GM19238 (cell line): ENCODE measurements around the gene CDC73.
"Not testable (repeated sequence)": the region's sequence is repeated elsewhere in the genome, so short reads cannot be mapped to it uniquely, and the experiment has no call there.

Experiments used
- DNase-seq: peaks from one replicate; pipeline ENCODE4 v3.0.0; 2011; ENCODE audit warnings: low spot score; ENCODE audit not compliant: insufficient read length

Gene CDC73

DNA sequence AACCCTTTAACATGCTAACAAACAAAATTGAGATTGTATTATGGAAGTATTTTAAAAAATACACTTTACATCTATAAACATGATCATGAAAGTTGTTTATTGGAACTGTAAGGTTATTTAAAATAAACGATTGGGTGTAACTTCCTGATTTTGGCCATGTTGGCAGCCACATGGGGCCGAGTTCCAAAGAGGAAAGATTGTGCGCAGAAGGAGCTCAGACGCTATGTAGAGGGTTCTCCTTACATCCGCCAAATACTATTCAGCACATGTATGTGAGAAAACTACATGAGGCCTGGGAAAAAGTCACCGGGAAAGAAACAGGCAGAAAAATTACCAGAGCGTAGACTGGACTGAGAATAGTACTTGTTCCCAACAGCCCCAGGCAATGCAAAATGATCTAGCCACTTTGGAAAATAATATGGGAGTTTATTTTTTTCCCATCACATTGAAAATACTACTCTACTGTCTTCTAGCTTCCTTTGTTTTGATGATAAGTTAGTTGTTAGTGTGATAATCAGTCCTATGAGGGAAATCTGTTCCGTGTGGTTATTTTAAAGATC is 100.3 kb downstream of the CDC73 start:
- no peak for DNase-seq

DNA sequence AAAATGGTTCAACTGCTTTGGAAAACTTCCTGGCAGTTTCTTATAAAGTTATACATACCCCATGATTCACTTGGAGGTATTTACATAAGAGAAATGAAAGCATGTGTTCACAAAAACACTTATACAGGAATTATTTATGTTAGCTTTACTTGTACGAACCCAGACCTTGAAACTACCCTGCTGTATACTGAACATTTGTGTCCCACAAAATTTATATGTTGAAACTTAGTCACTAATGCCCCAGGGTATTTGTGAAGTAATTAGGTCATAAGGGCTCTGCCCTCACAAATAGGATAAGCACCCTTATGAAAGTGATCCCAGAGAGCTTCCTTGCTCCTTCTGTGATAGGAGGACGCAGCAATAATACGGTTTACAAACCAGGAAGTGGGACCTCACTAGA is 107.3 kb downstream of the CDC73 start:
- no peak for DNase-seq

DNA sequence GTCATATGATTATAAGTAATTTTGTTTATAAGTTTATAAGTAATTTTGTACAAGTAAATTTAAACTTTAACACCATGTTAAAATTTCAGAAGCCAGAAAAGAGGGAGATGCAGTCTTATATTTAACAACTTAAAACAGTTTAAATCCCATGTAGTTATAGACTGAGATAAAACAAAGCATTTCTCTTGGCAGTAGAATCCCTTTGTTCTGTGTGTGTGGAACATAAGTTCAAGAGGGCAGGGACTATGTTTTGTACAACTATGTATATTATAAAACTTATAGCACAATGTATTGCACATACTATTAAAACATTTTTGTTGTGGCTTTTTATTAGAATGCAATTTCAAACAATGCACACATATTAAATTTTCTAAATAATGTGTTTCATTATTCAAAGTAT is 109.3 kb downstream of the CDC73 start:
- DNase-seq = not testable (repeated sequence)

DNA sequence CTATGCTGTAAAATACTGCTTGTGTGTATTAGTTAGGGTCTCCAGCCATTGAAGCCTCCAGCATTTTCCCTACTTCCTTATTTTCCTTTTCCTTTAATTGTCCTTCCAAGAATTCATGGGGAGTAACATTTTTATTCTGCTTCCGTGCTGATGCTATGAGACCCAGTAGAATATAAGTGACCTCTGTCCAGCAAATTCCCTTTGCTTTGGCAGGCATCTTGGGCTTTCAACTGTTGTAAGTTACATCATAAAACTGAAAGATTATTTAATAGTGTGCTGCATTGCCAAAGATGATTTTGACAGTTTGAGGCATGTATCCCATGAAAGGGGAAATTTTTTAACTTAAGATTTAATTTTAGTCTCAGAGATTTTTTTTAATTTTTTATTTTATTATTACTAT is 112.7 kb downstream of the CDC73 start:
- no peak for DNase-seq

DNA sequence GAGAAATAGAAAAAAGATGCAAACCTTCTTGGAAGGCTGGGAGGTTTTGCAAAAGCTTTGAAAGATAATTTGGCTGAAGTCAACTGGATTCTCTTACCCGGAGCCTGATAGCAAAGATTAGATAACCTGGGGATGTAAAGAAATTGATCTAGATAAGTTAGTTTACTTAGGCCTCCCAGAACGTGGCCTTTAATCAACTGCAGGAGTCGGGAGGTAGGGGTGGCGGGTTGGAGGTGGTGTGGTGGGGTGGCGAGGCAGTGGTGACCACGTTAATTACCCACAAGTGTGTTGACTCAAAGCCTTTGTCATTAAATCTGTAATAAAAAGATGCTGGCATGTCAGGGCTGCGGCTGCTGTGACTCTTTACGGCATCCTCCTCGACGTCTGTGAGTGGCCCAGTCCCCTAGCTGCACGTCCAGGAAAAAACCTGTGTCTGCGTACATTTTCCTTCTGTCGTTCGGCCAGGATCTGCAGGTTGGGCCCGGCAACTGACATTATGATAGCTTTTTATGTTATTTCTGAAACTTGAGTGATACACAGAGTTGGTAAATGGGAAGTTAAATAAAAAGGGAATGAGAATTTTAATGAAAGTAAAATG is 115.6 kb downstream of the CDC73 start:
- DNase-seq = no peak

DNA sequence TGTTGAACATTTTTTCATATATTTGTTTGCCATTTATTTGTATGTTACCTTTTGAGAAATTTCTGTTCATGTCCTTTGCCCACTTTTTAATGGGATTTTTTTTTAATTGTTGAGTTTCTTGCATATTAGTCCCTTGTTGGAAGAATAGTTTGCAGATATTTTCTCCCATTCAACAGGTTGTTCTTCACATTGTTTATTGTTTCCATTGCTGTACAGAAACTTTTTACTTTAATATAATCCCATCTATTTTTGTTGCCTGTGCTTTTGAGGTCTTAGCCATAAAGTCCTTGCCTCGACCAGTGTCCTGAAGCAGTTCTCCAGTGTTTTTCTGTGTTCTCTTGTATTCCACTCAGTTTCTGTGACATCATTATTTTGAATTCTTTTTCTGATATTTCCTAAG is 118.8 kb downstream of the CDC73 start:
- no peak for DNase-seq

DNA sequence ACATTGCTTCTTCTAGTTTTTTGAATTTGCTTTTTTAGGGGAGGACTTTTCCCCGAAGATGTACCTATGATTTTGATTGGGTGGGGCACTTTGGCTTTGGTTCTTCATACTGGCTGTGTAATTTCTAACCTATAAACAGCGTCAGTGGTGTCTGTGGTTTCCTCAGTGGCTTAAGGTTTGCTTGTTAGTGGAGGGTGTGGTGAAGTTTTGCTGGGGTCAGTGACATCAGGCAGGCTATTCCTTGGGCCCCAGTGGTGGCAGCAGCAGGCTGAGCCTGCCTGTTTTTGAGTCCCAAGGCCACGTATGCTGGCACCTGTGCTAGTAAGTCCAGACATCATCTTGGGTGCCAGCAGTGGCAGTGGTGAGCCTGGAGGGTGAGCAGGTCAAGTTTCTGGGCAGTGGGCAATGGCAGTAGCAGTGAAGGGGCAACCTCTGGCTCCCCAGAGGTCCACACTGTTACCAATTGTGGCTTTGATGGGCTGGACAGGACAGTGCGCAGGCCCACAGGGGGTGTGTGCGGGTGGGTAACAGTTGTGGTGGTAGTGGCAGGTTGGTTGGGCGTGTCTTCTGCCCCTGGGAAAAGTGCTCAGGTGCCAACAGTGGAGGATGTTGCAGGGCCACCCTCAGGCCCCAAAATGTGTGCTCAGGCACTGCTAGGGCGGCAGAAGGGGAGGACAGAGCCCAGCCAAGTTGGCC is 119.4 kb downstream of the CDC73 start:
- no peak for DNase-seq

DNA sequence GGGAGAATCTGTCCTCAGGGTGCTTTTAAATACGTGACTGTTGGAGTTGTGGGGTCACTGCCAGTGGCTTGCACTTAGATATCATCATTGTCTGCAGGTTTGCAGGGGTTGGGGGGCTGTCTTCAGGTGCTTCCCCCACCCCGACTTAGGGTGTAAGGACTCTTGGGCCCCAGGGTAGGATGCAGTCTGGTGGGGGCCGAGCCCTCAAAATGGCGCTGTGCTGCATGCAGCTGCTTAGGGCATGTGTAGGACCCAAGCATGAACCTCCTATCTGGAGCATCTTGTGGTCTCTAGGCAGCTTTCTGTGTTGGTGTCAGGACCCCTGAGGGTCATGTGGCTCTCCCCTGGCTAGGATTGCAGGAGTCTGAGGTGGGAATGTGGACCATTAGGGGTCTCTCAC is 120.2 kb downstream of the CDC73 start:
- DNase-seq = no peak

DNA sequence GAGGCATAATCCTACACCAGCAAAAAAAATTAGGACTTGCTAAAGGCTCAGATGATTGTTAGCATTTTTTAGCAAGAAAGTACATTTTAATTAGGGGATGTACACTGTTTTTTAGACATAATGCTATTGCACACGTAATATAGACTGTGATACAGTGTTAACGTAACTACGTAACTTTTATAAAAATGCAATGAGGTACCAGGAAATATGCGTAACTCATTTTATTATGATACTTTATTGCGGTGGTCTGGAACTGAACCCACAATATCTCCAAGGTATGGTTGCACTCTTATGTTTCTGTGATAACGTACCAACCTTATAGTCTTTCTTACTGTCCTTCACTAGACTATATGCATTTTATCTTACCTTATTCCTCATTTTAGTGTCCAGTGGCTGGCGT is 127.4 kb downstream of the CDC73 start:
- DNase-seq = no peak

DNA sequence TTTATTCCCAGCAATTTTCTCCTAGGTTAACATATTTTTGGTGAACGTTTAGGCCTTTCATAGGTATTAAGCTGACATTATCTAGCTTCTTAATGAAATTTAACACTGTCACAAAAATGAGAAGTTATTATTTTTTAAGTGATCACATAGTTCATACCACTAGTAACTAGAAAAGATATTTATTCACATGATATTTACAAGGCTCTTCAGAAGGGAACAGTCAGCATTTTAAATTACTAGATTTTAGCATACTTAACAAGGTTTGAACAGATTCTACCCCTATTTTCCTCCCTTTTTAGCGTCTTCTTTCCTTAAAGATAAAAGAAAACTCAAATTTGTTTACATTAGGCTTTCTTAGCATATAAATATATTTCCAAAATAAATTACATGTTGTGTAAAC is 130.1 kb downstream of the CDC73 start:
- DNase-seq = no peak

DNA sequence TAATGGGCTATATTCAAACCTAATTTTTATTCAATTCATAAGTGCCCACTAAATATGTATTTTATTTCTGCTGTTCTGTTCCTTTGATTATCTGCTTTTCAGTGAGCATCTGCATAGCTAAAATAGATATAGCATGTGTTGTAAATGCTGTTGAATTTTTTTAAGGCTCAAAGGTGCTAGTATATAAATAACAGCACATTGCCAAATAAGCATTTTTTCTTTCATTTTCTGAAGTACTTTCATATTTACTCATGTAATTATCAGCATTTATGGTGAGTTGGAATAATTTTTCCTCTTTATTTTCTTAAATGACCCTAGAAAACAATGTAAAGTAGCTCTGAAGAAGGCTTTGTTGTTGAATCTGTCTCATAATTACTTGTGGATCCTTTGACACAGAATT is 134.2 kb downstream of the CDC73 start:
- DNase-seq = no peak

DNA sequence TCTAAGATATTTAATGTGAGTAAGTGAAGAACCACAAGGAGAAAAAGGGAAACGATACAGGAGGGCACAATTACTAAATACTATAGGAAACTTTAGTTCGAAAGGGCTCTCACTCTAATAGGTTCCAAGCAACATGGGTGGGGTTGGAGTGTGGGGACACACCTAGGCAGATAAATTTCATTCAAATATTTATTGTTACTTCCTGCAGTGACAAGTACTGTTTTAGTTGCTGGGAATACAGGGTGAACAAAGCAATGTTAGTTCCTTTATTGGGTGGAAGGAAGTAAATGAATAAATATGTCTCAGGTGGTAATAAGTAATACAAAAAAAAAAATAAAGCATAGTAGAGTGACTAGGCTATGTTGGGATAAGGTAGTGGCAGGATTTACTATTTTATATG is 137.8 kb downstream of the CDC73 start:
- DNase-seq = no peak

DNA sequence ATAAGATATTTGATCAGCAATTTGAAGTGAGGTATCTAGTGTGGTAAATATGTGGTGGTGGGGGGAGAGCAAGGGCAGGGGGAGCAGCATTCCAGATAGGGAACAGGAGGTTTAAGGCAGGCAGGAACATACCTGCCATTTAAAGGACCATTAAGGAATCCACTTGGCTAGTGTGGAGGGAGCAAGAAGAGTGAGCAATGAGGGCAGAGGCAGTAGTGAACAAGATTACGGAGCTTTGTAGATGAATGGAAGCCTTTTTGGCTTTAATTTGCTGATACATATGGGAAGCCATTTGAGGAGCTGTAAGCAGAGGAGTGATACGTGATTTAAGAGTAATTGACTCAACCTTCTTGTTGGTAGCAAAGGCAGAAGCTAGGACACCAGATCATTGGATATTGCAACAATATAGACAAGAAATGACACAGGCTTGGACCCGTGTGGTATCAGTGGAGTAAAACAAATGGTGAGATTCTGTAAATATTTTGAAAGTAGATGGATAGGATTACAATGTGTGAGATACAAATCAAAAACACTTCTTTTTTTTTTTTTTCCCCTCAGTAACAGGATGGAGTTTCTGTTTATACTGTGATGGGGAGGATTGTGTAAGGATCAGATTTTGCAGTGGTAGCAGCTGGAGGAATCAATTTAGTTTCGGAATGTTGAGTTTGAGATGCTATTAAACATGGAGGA is 138.4 kb downstream of the CDC73 start:
- no peak for DNase-seq

DNA sequence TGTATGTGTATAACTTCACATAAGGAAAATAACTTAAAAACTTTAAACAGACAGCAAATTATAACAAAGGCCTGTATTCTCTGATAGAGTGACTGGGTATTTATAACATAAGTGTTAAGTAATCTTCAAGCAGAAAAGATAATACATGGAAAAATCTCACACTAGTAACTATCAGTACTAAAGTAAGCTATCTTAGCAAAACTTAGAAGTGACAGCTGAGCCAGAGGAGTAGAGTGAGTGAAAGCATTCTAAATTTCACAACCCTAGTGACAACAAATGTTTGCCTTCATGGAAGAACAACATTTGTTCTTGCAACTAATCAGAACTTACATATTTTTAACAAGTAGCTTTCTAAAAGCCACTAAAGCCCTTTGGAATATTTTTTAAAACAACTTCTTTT is 139.1 kb downstream of the CDC73 start:
- no peak for DNase-seq

DNA sequence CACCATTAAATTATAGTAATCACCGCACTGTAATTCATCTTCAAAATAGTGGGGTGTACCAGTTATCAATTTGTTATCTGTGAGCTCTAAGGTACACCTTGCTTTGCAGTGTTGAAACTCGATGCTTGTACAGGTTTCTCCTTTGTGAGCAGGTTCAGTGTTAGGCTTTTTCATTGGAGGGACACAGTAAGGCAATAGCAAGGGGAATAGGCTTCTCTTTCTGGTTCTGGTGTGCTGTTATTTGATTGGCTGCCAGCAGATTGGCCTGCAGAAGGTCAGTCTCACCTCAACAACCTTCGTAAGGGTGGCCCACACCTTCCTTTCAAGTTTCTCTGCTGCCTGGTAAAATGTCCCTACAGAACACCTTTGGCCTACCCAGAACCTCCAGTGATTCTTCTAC is 140.8 kb downstream of the CDC73 start:
- no peak for DNase-seq

DNA sequence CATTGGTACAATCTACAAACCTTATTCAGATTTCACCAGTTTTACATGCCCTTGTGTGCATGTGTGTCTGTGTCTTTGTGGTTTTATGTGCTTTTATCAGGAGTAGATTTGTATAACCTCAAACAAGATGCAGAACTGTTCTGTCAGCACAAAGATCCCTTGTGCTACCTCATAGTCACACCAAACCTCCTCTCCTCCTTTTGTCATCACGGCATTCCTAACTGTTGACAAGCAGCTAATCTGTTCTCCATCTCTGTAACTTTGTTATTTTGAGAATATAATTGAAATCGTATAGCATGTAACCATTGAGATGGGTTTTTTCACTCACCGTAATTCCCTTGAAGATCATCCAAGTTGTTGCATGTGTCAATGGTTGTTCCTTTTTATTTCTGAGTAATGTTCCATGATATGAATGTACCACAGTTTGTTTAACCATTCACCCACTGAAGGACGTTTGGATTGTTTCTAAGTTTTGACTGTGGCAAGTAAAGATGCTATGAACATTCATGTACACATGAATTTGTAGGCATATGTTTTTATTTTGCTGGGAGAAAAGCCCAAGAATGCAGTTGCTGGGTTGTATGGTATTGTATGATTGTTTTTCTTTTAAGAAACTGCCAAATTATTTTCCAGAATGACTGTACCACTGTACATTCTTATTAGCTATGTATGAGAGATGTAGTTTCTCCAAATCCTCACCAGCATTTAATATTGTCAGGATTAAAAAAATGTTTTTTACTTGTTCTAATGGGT is 142.7 kb downstream of the CDC73 start:
- no peak for DNase-seq

DNA sequence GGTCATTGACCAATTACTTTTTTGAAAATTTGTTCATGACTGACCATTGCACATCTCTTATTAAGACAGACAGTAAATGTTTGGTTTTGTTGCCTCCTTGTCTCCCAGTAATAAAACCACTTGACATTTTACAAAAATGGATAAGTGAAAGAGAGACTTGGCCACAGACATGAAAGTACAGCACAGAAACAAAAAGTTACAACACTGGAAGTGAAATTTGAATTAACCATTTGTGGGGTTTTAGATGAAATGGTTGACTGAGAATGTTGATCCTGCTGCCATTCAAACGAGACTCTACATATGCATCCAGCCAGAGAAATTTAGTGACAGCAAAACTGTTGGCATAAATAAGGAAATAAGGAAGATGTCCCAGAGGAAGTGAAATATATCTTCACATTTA is 143.9 kb downstream of the CDC73 start:
- no peak for DNase-seq

DNA sequence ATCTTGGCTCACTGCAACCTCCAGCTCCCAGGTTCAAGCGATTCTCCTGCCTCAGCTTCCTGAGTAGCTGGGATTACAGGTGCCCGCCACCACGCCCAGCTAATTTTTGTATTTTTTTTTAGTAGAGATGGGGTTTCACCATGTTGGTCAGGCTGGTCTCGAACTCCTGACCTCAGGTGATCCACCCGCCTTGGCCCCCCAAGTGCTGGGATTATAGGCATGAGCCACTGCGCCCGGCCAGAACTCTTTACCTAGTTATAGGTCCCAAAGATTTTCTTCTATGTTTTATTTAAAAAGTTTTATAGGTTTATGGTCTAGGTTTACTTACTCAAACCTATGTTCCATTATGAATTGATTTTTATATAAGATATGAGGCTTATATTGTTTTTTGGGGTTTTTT is 145.0 kb downstream of the CDC73 start:
- not testable (repeated sequence) for DNase-seq

DNA sequence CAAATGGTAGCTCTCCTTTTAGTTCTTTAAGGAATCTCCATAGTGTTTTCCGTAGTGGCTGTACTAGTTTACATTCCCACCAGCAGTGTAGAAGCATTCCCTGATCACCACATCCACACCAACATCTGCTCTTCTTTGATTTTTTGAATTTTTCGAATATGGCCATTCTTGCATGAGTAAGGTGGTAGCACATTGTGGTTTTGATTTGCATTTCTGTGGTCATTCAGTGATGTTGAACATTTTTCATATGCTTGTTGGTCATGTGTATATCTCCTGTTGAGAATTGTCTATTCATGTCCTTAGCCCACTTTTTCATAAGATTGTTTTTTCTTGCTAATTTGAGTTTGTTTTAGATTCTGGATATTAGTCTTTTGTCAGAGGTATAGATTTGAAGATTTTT is 149.2 kb downstream of the CDC73 start:
- no peak for DNase-seq

DNA sequence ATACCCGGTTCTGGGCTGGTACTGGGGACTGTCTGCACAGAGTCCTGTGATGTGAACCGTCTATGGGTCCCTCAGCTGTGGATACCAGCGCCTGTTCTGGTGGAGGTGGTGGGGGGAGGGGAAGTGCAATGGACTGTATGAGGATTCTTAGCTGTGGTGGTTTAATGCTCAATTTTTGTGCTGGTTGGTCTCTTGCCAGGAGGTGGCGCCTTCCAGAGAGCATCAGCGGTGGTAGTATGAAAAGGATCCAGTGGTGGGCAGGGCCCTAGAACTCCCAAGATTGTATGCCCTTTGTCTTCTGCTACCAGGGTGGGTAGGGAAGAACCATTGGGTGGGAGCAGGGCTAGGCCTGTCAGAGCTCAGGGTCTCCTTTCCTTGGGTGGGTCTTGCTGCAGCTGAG is 153.9 kb downstream of the CDC73 start:
- no peak for DNase-seq

DNA sequence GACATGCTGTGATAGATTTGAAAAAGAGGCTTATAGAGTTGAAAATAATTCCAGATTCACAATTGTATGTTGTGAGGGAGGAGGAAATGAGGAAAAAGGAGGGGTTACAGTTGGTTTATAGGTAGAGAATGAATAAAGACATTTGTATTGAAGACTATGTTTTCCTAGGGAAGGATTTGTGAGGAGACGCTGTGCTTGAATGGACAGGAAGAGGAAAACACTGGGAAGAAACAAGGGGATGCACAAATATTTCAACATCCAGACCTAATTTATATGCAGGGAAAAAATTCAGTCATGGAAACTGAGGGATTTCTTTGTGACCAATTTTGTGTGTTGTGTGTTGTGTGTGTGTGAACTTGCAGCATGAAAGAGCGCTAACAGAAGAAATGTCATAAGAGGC is 157.1 kb downstream of the CDC73 start:
- DNase-seq = no peak

DNA sequence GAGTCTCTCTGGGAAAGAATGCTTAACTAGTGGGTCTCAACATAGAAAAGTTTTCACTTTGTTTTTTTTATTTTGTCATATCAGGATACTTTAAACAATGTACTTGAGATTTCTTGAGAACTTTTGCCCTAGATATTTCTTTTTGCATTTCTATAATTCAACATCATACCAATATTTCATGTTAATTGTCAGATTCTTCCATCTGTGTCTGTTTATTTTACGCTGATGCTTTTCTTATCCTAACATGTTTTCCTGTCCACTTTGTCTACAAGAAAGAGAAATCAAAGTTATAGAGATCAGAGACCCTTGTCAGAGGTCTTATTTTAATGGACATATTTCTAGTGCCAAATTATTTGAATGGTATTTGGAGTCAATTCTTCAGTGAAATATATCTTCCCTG is 160.1 kb downstream of the CDC73 start:
- DNase-seq = no peak
